Kidney epithelial cell (primary cell): ENCODE results near the gene LMAN2. TPM values are rescaled to one million over a fixed set of nuclear protein-coding genes. Genes with fewer than 3 reads are reported as not detected.

ENCODE experiments used
- DNase-seq: peaks from one replicate; pipeline ENCODE4 v3.0.0-alpha.2; 2010; ENCODE audit warnings: low read depth
- H3K27me3 ChIP-seq: 2 replicates; pipeline ENCODE4 v1.6.0; 2011; ENCODE audit warnings: low read length; ENCODE audit not compliant: control insufficient read depth, insufficient read depth
- H3K36me3 ChIP-seq: 2 replicates; pipeline ENCODE4 v1.5.1; 2011; ENCODE audit warnings: low read length; ENCODE audit not compliant: control insufficient read depth, insufficient read depth
- H3K4me3 ChIP-seq: 2 replicates; pipeline ENCODE4 v1.5.1; 2011; ENCODE audit warnings: low read depth, mild to moderate bottlenecking, control low read depth, low read length
- total RNA-seq: library from RNA; depleted of rRNA; stranded (reverse); fragments of >200 nt; gene quantifications from 2 replicates; pipeline ENCODE4 v1.2.3, GENCODE V29; 2015
- TF ChIP-seq, protein P1 (sequence below): IDR thresholded peaks from 2 replicates; pipeline ENCODE4 v1.5.1; 2011; ENCODE audit warnings: mild to moderate bottlenecking, moderate library complexity, low read length, control low read depth, inconsistent platforms; ENCODE audit not compliant: insufficient read depth, poor library complexity, severe bottlenecking

Gene LMAN2
- total RNA-seq, 1 donor from 2014 or later = 308 TPM

DNA sequence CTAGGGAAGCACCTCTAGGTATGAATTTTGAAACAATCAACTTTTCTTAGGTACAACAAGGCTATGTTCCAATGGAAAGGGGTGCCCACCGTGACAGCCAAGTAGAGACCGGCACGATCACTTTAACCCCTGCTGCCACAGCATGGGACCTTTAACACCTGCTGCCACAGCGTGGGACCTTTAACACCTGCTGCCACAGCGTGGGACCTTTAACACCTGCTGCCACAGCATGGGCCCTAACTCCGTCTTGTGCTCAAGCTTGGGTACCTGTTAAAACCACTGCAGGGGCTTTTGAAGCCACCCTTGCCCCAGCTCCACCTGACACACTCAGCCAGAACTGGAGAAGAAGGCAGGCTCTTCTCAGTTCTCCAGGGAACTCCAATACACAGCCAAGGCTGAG, 21.6 kb downstream of the LMAN2 start:
- Histone ChIP-seq H3K4me3 (no peak overlapping the region), H3K36me3 (peaks cover 7% of the 10 kb centered on the region), H3K27me3 (no peaks in the 10 kb centered on the region)
- DNase-seq = no peak
- TF ChIP-seq, protein P1, sequence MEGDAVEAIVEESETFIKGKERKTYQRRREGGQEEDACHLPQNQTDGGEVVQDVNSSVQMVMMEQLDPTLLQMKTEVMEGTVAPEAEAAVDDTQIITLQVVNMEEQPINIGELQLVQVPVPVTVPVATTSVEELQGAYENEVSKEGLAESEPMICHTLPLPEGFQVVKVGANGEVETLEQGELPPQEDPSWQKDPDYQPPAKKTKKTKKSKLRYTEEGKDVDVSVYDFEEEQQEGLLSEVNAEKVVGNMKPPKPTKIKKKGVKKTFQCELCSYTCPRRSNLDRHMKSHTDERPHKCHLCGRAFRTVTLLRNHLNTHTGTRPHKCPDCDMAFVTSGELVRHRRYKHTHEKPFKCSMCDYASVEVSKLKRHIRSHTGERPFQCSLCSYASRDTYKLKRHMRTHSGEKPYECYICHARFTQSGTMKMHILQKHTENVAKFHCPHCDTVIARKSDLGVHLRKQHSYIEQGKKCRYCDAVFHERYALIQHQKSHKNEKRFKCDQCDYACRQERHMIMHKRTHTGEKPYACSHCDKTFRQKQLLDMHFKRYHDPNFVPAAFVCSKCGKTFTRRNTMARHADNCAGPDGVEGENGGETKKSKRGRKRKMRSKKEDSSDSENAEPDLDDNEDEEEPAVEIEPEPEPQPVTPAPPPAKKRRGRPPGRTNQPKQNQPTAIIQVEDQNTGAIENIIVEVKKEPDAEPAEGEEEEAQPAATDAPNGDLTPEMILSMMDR = no peak

DNA sequence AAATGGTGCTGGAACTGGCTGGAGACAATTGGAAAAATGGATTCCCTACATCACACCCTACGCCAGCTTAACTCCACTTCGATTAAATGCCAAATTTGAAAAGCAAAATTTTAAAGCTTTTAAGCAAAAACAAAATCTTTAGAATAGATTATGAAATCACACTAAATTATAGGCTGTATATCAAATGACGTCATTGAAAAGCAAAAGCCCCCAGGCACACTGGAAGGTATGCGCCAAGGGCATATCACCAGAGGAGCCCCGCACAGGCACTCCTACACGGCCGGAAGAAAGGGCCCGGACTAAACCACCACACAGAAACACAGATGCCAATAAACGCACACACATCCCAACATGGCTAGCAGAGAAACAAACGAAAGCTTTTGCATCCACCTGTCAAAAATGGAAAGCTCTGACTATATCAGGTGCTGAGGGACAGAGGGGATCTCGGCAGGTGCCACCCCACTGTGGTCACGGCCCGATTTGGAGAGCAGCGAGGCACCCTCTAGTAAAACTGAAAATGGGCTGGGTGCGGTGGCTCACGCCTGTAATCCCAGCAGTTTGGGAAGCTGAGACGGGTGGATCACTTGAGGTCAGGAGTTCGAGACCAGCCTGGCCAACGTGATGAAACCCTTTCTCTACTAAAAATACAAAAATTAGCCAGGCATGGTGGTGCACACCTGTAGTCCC, 22.8 kb downstream of the LMAN2 start:
- no peaks in the 10 kb centered on the region for H3K27me3 ChIP-seq
- TF ChIP-seq, protein P1 = no peak
- H3K4me3 ChIP-seq = no peak overlapping the region
- no peak for DNase-seq
- peaks cover 4% of the 10 kb centered on the region for H3K36me3 ChIP-seq

DNA sequence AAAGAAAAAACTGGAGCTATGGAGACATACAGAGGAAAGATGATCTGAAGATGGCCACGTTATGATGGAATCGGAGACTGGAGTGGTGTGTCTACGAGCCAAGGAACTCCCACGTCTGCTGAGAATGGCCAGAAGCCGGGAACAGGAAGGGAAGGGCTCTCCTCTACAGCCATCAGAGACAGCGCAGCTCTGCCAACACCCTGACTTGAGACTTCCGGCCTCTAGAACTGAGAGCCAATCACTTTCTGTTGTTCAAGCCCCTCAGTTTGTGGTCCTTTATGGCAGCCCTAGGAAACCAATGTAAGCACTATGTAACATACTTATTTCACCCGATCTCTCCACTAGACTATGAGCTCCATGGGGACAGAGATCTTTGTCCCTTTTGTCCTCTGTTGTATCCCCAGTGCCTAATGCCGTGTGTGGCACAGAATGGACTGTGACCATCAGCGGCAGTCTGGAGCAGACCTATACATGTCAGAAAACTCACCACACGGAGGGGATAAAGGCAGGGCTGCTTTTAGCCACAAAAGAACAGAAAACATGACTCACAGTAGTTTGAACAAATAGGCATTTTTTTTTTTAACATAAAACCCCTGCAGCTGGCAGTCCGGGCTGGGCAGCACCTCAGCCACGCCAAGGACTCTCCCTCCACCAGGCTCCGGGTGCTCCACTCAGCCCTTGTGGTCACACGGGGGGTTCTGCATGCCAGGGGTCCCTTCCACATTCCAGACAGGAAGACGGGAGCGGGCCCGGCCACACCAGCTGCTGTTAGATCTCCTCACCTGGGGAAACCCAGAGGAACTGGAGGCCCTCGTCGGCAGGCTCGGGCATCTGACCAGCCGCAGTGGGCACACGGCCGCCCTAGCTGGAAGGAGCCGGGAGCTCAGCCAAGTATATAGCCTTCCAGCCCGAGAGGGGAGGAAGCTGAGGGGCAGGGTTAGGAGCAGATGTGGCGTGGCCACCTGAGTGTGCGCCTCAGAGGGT, 23.6 kb downstream of the LMAN2 start:
- H3K36me3 ChIP-seq = peaks cover 2% of the 10 kb centered on the region
- no peaks in the 10 kb centered on the region for H3K27me3 ChIP-seq
- TF ChIP-seq, protein P1 = no peak
- no peak overlapping the region for H3K4me3 ChIP-seq
- peak; percentile 67 for DNase-seq

DNA sequence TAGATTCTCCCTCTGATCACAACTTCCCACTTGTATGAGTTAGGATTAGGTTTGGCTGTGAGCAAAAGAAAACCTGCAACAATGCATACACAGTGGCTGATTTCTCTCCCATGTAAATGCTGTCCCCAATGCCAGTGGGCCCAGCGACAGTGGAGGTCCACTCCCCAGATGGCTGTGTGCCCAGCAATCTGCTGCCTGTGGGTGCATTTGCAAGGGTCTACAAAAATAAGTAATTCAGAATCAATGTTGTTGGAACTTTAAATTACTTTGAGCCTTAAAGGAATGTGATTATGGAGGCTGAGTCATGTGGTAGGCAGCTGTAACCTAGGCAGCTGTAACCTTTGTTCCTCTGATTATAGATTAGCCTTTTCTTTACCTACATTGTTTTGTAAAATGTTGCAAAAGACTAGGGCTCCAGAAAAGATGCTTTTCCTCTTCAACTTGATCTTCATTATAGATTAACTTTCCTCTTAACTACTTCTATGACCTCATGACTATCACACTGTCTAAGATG, 25.5 kb downstream of the LMAN2 start:
- TF ChIP-seq, protein P1 = no peak
- no peak for DNase-seq
- H3K4me3 ChIP-seq = no peak overlapping the region
- no peaks in the 10 kb centered on the region for H3K27me3 ChIP-seq
- H3K36me3 ChIP-seq = peaks cover 2% of the 10 kb centered on the region

DNA sequence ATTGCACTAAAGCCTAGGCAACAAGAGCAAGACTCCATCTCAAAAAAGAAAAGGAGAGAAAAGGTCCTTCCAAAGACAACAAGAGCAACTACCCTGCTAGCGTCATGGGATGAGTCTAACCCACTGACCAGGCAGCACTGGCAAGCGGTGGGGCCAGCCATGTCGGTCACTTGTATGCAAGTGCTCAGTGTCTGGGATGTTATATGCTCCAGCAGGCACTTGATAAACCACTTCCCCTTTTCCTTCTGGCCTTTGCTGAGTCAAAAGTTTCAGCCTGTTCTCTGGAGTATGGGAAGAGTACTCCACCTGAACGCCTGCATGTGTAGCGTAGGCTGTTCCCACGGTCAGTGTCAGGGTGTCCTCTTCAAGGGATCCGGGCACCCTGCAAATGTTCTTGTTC, 30.6 kb downstream of the LMAN2 start:
- no peak overlapping the region for H3K4me3 ChIP-seq
- TF ChIP-seq, protein P1 = no peak
- no peaks in the 10 kb centered on the region for H3K27me3 ChIP-seq
- H3K36me3 ChIP-seq = peaks cover 1% of the 10 kb centered on the region
- no peak for DNase-seq
